Natural killer cell (primary cell): ENCODE data around the gene CD48. TPM values are rescaled to one million over a fixed set of nuclear protein-coding genes. Genes with fewer than 3 reads are reported as not detected.

Experiments used
- ATAC-seq, 3 donors: fragments of 150-1000 bp in 2 of 3; fragments of 200-7000 bp in 1 of 3; cut with Tn5 transposase; 1 replicate in 1 of 3; 2 replicates in 2 of 3; pipeline ENCODE4 v1.10.0; 2021; ENCODE audit warnings: mild to moderate bottlenecking in 2 of 3, moderate library complexity in 2 of 3
- DNase-seq, 2 donors: peaks; one replicate each; pipeline versions ENCODE4 v3.0.0 to v3.0.0-alpha.2; 2013 to 2021; ENCODE audit warnings: mixed read lengths in 1 of 2
- H3K27ac ChIP-seq: one replicate; pipeline ENCODE4 v1.5.1; 2013; ENCODE audit warnings: mild to moderate bottlenecking, low read length
- H3K27me3 ChIP-seq: one replicate; pipeline ENCODE4 v1.6.1; 2013; ENCODE audit warnings: low read length; ENCODE audit not compliant: control insufficient read depth, insufficient read depth
- H3K36me3 ChIP-seq: one replicate; pipeline ENCODE4 v1.6.1; 2013; ENCODE audit warnings: low read length; ENCODE audit not compliant: control insufficient read depth, insufficient read depth
- H3K4me1 ChIP-seq: one replicate; pipeline ENCODE4 v1.6.1; 2013; ENCODE audit warnings: low read length; ENCODE audit not compliant: control insufficient read depth, insufficient read depth
- H3K4me3 ChIP-seq: one replicate; pipeline ENCODE4 v1.5.1; 2013; ENCODE audit warnings: low read length
- H3K9me3 ChIP-seq: one replicate; pipeline ENCODE4 v1.6.1; 2013; ENCODE audit warnings: low read length; ENCODE audit not compliant: control insufficient read depth, insufficient read depth
- H3K27ac Mint-ChIP-seq, 2 donors: one replicate each; pipeline ENCODE4 v1.8.0; 2022; ENCODE audit warnings: mild to moderate bottlenecking in 2 of 2, mixed read lengths in 2 of 2, moderate library complexity in 1 of 2
- H3K27me3 Mint-ChIP-seq, 2 donors: one replicate each; pipeline ENCODE4 v1.8.0; 2022; ENCODE audit warnings: low read depth in 2 of 2, mixed read lengths in 2 of 2
- H3K36me3 Mint-ChIP-seq: one replicate; pipeline ENCODE4 v1.8.0; 2022; ENCODE audit warnings: mixed read lengths
- H3K4me1 Mint-ChIP-seq, 2 donors: one replicate each; pipeline ENCODE4 v1.8.0; 2022; ENCODE audit warnings: mixed read lengths in 2 of 2
- H3K4me3 Mint-ChIP-seq: one replicate; pipeline ENCODE4 v1.8.0; 2022; ENCODE audit warnings: mild to moderate bottlenecking, moderate library complexity, mixed read lengths
- H3K9me3 Mint-ChIP-seq, 2 donors: one replicate each; pipeline ENCODE4 v1.8.0; 2022; ENCODE audit warnings: mixed read lengths in 2 of 2
- CTCF ChIP-seq: fragments of 200-600 bp; IDR thresholded peaks from one replicate; pipeline ENCODE4 v1.8.0; 2022; ENCODE audit warnings: antibody characterized with exemption
- WGBS: methylation state at CpG from one replicate; pipeline ENCODE4 v1.1.7; 2013; ENCODE audit warnings: missing lambda C conversion rate; ENCODE audit not compliant: insufficient coverage; 5-methylcytosine and 5-hydroxymethylcytosine counted together
- intact Hi-C: fragments of 100-400 bp; cut with micrococcal nuclease; formaldehyde crosslinking; loops from one replicate; pipeline ENCODE4 v1.14.2; 2022
- total RNA-seq, 4 donors: library from RNA; stranded (reverse); fragments of 120-200 nt in 1 of 4; gene quantifications; one replicate each; pipeline versions ENCODE4 v1.2.3 to v1.2.4, GENCODE V29; 2013 to 2022

Gene CD48
- total RNA-seq, 3 donors from 2014 or later (not counting 1 experiment from before 2014, with no cell fraction given) = 213 to 249 (median 223) TPM

GRCh38 chr1:160630523-160631451 is 80.8 kb downstream of the CD48 start:
- Mint-ChIP-seq H3K27ac (no peak overlapping the region), H3K4me1 (peaks cover 23 to 30% of the 10 kb centered on the region in 2 donors), H3K27me3 (peaks cover 9 to 25% of the 10 kb centered on the region in 2 donors), H3K4me3 (no peak overlapping the region), H3K9me3 (no peaks in the 10 kb centered on the region), H3K36me3 (no peaks in the 10 kb centered on the region)
- TF ChIP-seq CTCF = no peak
- Histone ChIP-seq H3K4me3 (no peak overlapping the region), H3K27me3 (no peaks in the 10 kb centered on the region), H3K4me1 (peaks cover 35% of the 10 kb centered on the region), H3K27ac (no peak overlapping the region), H3K36me3 (no peaks in the 10 kb centered on the region), H3K9me3 (no peaks in the 10 kb centered on the region)
- ATAC-seq (no peak), DNase-seq (no peak)
- 90% methylated on average over 8 of the region's 9 CpGs for WGBS
- intact Hi-C loops = no loop called here

GRCh38 chr1:160629286-160630210 is 82.1 kb downstream of the CD48 start:
- 49% methylated on average over 18 of the region's 19 CpGs for WGBS
- no peaks in the 10 kb centered on the region for H3K9me3 ChIP-seq
- H3K27me3 ChIP-seq = no peaks in the 10 kb centered on the region
- peaks cover 26 to 30% of the 10 kb centered on the region in 2 donors for H3K4me1 Mint-ChIP-seq
- H3K27ac Mint-ChIP-seq = no peak overlapping the region
- ATAC-seq (peak in 2 of 3 donors; percentile 46 to 67), DNase-seq (peak in 1 of 2 donors; percentile 93)
- no peak for TF ChIP-seq CTCF
- no peaks in the 10 kb centered on the region for H3K36me3 Mint-ChIP-seq
- H3K36me3 ChIP-seq = no peaks in the 10 kb centered on the region
- H3K27ac ChIP-seq = peak overlapping the region; percentile 69
- intact Hi-C loops = no loop called here
- H3K4me3 ChIP-seq = no peak overlapping the region
- peaks cover 13 to 25% of the 10 kb centered on the region in 2 donors for H3K27me3 Mint-ChIP-seq
- no peak overlapping the region for H3K4me3 Mint-ChIP-seq
- no peaks in the 10 kb centered on the region for H3K9me3 Mint-ChIP-seq
- H3K4me1 ChIP-seq = peaks cover 32% of the 10 kb centered on the region

- Histone ChIP-seq H3K27ac (peak overlapping the region; percentile 69), H3K4me1 (peaks cover 31% of the 10 kb centered on the region), H3K9me3 (no peaks in the 10 kb centered on the region), H3K4me3 (no peak overlapping the region), H3K27me3 (no peaks in the 10 kb centered on the region), H3K36me3 (no peaks in the 10 kb centered on the region)
- ATAC-seq = peak in 1 of 3 donors; percentile 22
- Mint-ChIP-seq H3K4me1 (peaks cover 33 to 37% of the 10 kb centered on the region in 2 donors), H3K9me3 (no peaks in the 10 kb centered on the region), H3K27me3 (peaks cover 13 to 25% of the 10 kb centered on the region in 2 donors), H3K36me3 (no peaks in the 10 kb centered on the region), H3K4me3 (no peak overlapping the region), H3K27ac (no peak overlapping the region)
- no peak for TF ChIP-seq CTCF
- WGBS = 56% methylated on average over 8 of the region's 8 CpGs
- intact Hi-C loops = no loop called here
- DNase-seq = peak in 1 of 2 donors; percentile 75
These were observed 82.8 kb downstream of the CD48 start for GRCh38 chr1:160628799-160629263.

Other genes starting within 250 kb of the CD48 start
- gene SLAMF6, start 188.6 kb downstream of the CD48 start, total RNA-seq = 10 to 100 TPM; 66.7 to 88.2 (median 68.1) TPM
- gene CD84, start 132.3 kb downstream of the CD48 start, total RNA-seq = 10 to 100 TPM; 11.1 to 56.7 (median 12.9) TPM
- 1 to 10 TPM; 1.1 to 3.5 (median 2.1) TPM for gene SLAMF1, start 64.8 kb downstream of the CD48 start, total RNA-seq
- 100 to 1,000 TPM; 191 to 301 (median 227) TPM for gene SLAMF7, start 27.4 kb upstream of the CD48 start, total RNA-seq
- 10 to 100 TPM; 30.3 to 47.1 (median 34.4) TPM for gene LY9, start 84.4 kb upstream of the CD48 start, total RNA-seq
- gene CD244, start 151.1 kb upstream of the CD48 start, total RNA-seq = 100 to 1,000 TPM; 131 to 193 (median 150) TPM
- gene ITLN1, start 173.4 kb upstream of the CD48 start, total RNA-seq = not detected
- gene ITLN2, start 243.0 kb upstream of the CD48 start, total RNA-seq = not detected